Measurements from ENCODE around the gene SP9. TPM values are rescaled to one million over a fixed set of nuclear protein-coding genes. Genes with fewer than 3 reads are reported as not detected.

The SP9 gene
- total RNA-seq, 1 donor from 2014 or later = not detected

Other genes starting within 250 kb of the SP9 start
- gene OLA1, start 86.4 kb upstream of the SP9 start, total RNA-seq = 51.2 TPM
- gene SCRN3, start 60.8 kb downstream of the SP9 start, total RNA-seq = 39.4 TPM
- 10.9 TPM for gene GPR155, start 152.1 kb downstream of the SP9 start, total RNA-seq

Measured in cardiac septum (tissue), 1 donor.